Left lung (tissue), 10 donors: ENCODE results near the gene AOX1. TPM values are rescaled to one million over a fixed set of nuclear protein-coding genes. Genes with fewer than 3 reads are reported as not detected.

Experiments used
- ATAC-seq: fragments of 200-7000 bp; cut with Tn5 transposase; one replicate; pipeline ENCODE4 v1.9.1; 2020; ENCODE audit warnings: moderate library complexity
- DNase-seq, 4 donors: peaks; one replicate each; pipeline ENCODE4 v3.0.0-alpha.2; 2013 to 2020
- H3K27ac ChIP-seq, 2 donors: fragments of 200-600 bp; sonication (generic) in 1 of 2; one replicate each; pipeline versions ENCODE4 v1.5.0 to v1.8.0; 2020 to 2021
- H3K27me3 ChIP-seq, 2 donors: fragments of 200-600 bp; sonication (generic) in 1 of 2; one replicate each; pipeline versions ENCODE4 v1.5.0 to v1.8.0; 2020 to 2021
- H3K36me3 ChIP-seq, 2 donors: fragments of 200-600 bp; sonication (generic) in 1 of 2; one replicate each; pipeline versions ENCODE4 v1.5.0 to v1.8.0; 2020 to 2021
- H3K4me1 ChIP-seq, 2 donors: fragments of 200-600 bp; one replicate each; pipeline ENCODE4 v1.8.0; 2021
- H3K4me3 ChIP-seq, 2 donors: fragments of 200-600 bp; sonication (generic) in 1 of 2; one replicate each; pipeline versions ENCODE4 v1.5.0 to v1.8.0; 2020 to 2021; ENCODE audit warnings: mild to moderate bottlenecking in 1 of 2
- H3K9me3 ChIP-seq, 2 donors: fragments of 200-600 bp; sonication (generic) in 1 of 2; one replicate each; pipeline versions ENCODE4 v1.5.0 to v1.8.0; 2020 to 2021
- CTCF ChIP-seq, 2 donors: fragments of 200-600 bp; sonication (generic) in 1 of 2; IDR thresholded peaks; one replicate each; pipeline versions ENCODE4 v1.5.0 to v1.8.0; 2021; ENCODE audit warnings: antibody characterized with exemption in 2 of 2
- intact Hi-C, 2 donors: fragments of 100-400 bp; cut with DNase I; formaldehyde crosslinking; loops; one replicate each; pipeline versions ENCODE4 v1.11.2 to v1.14.2; 2022
- polyA plus RNA-seq, 6 donors: library from polyadenylated mRNA; unstranded; fragments of 120-200 nt; gene quantifications; one replicate each; pipeline ENCODE4 v1.2.1, GENCODE V29; 2013; ENCODE audit not compliant: insufficient read length in 6 of 6
- total RNA-seq, 2 donors: library from RNA; stranded (reverse); fragmentation: NEBNext Ultra II Directional; extraction: Animal tissue kit (Norgen Biotek cat#: 25700); gene quantifications; one replicate each; pipeline ENCODE4 v1.2.1, GENCODE V29; 2021
- donor health status: DM: no; HTN: yes; CAD: no.
- donor health status: DM: no; HTN: no; CAD: no.

AOX1 gene
- total and polyA plus RNA-seq, 8 donors: 5.4 to 32.4 (median 13.5) TPM

GRCh38 chr2:200616656-200617055 lies 30.8 kb downstream of the AOX1 start:
- TF ChIP-seq CTCF (IDR thresholded peaks at IDR 0.05): no peak
- no peaks in the 10 kb centered on the region for H3K9me3 ChIP-seq
- H3K36me3 ChIP-seq: no peaks in the 10 kb centered on the region
- intact Hi-C loops: no loop called here
- DNase-seq: no peak
- no peak for ATAC-seq
- no peak overlapping the region for H3K4me3 ChIP-seq
- H3K4me1 ChIP-seq: peaks cover 0 to 24% of the 10 kb centered on the region in 2 donors
- H3K27ac ChIP-seq: peak overlapping the region in 1 of 2 donors; percentile 29
- no peaks in the 10 kb centered on the region for H3K27me3 ChIP-seq

- DNase-seq (peak in 2 of 4 donors; percentile 71 to 72), ATAC-seq (no peak)
- Histone ChIP-seq H3K9me3 (no peaks in the 10 kb centered on the region), H3K27ac (peak overlapping the region in 1 of 2 donors; percentile 49), H3K27me3 (no peaks in the 10 kb centered on the region), H3K4me1 (peaks cover 0 to 24% of the 10 kb centered on the region in 2 donors), H3K36me3 (no peaks in the 10 kb centered on the region), H3K4me3 (no peak overlapping the region)
- intact Hi-C loops: no loop called here
- TF ChIP-seq CTCF (IDR thresholded peaks at IDR 0.05): no peak
Measured at GRCh38 chr2:200617156-200618053, 31.6 kb downstream of the AOX1 start.

- Histone ChIP-seq H3K4me3 (no peak overlapping the region), H3K9me3 (no peaks in the 10 kb centered on the region), H3K4me1 (peaks cover 0 to 24% of the 10 kb centered on the region in 2 donors), H3K27me3 (no peaks in the 10 kb centered on the region), H3K27ac (peak overlapping the region in 1 of 2 donors; percentile 49), H3K36me3 (no peaks in the 10 kb centered on the region)
- TF ChIP-seq CTCF (IDR thresholded peaks at IDR 0.05): no peak
- intact Hi-C loops: no loop called here
- no peak for DNase-seq
- no peak for ATAC-seq
Measured at GRCh38 chr2:200618054-200618419, 32.2 kb downstream of the AOX1 start.

- intact Hi-C loops: no loop called here
- peak; percentile 67 for ATAC-seq
- H3K27ac ChIP-seq: no peak overlapping the region
Measured at GRCh38 chr2:200618590-200619021, 32.8 kb downstream of the AOX1 start.

More at GRCh38 chr2:200618590-200619021, 32.8 kb downstream of the AOX1 start:
- H3K9me3 ChIP-seq: no peaks in the 10 kb centered on the region
- no peak overlapping the region for H3K4me3 ChIP-seq
- peaks cover 0 to 24% of the 10 kb centered on the region in 2 donors for H3K4me1 ChIP-seq
- H3K36me3 ChIP-seq: no peaks in the 10 kb centered on the region
- H3K27me3 ChIP-seq: no peaks in the 10 kb centered on the region
- DNase-seq: peak in 2 of 4 donors; percentile 62 to 74
- TF ChIP-seq CTCF (IDR thresholded peaks at IDR 0.05): peak in 1 of 2 donors; percentile 17
